Endodermal cell (in vitro differentiated cells): Measurements from ENCODE around the gene B4GALT3. TPM values are rescaled to one million over a fixed set of nuclear protein-coding genes. Genes with fewer than 3 reads are reported as not detected.

Experiments used
- DNase-seq: peaks from one replicate; pipeline ENCODE4 v3.0.0-alpha.2; 2017
- H3K27ac ChIP-seq: 2 replicates; pipeline ENCODE4 v1.5.1; 2013; ENCODE audit warnings: mild to moderate bottlenecking, low read depth, low read length, moderate library complexity
- H3K27me3 ChIP-seq: 2 replicates; pipeline ENCODE4 v1.6.1; 2013; ENCODE audit warnings: mild to moderate bottlenecking, low read length, moderate library complexity; ENCODE audit not compliant: insufficient read depth, control insufficient read depth, poor library complexity, severe bottlenecking
- H3K36me3 ChIP-seq: 2 replicates; pipeline ENCODE4 v1.7.0; 2013; ENCODE audit warnings: mild to moderate bottlenecking, low read length, moderate library complexity; ENCODE audit not compliant: control insufficient read depth, insufficient read depth
- H3K4me1 ChIP-seq: one replicate; pipeline ENCODE4 v1.7.0; 2013; ENCODE audit warnings: low read length; ENCODE audit not compliant: control insufficient read depth, insufficient read depth
- H3K4me3 ChIP-seq: 2 replicates; pipeline ENCODE4 v1.5.1; 2013; ENCODE audit warnings: mild to moderate bottlenecking, low read length, moderate library complexity
- H3K9ac ChIP-seq: 2 replicates; pipeline ENCODE4 v1.6.1; 2013; ENCODE audit warnings: mild to moderate bottlenecking, low read length, moderate library complexity; ENCODE audit not compliant: poor library complexity, severe bottlenecking; ENCODE audit errors: extremely low read depth
- H3K9me3 ChIP-seq: 2 replicates; pipeline ENCODE4 v1.6.1; 2013; ENCODE audit warnings: mild to moderate bottlenecking, low read length, moderate library complexity; ENCODE audit not compliant: control insufficient read depth
- H3K27ac Mint-ChIP-seq: 2 replicates; pipeline ENCODE4 v1.8.0; 2020; ENCODE audit warnings: mixed read lengths
- H3K27me3 Mint-ChIP-seq: 2 replicates; pipeline ENCODE4 v1.8.0; 2021; ENCODE audit warnings: mild to moderate bottlenecking, mixed read lengths; ENCODE audit not compliant: insufficient read depth
- H3K36me3 Mint-ChIP-seq: 2 replicates; pipeline ENCODE4 v1.8.0; 2020; ENCODE audit warnings: low read depth, mixed read lengths
- H3K4me1 Mint-ChIP-seq: 2 replicates; pipeline ENCODE4 v1.8.0; 2020; ENCODE audit warnings: mixed read lengths
- H3K4me3 Mint-ChIP-seq: 2 replicates; pipeline ENCODE4 v1.8.0; 2020; ENCODE audit warnings: mild to moderate bottlenecking, moderate library complexity, mixed read lengths
- H3K9me3 Mint-ChIP-seq: 2 replicates; pipeline ENCODE4 v1.8.0; 2020; ENCODE audit warnings: mild to moderate bottlenecking, mixed read lengths
- CTCF ChIP-seq: fragments of 200-600 bp; sonication (generic); conservative IDR thresholded peaks from 2 replicates; pipeline ENCODE4 v1.5.0; 2021; ENCODE audit warnings: antibody characterized with exemption, mild to moderate bottlenecking
- WGBS, 2 experiments: methylation state at CpG; one replicate each; pipeline versions ENCODE4 v1.1.5 to v1.1.7; 2013; ENCODE audit warnings: missing lambda C conversion rate in 2 of 2, mixed read lengths in 1 of 2; ENCODE audit not compliant: insufficient coverage in 1 of 2, insufficient read length in 1 of 2; 5-methylcytosine and 5-hydroxymethylcytosine counted together
- total RNA-seq, 2 donors: library from RNA; stranded (reverse); fragmentation: NEBNext Ultra II Directional in 1 of 2; extraction: Animal tissue kit (Norgen Biotek cat#: 25700) in 1 of 2; gene quantifications; 2 replicates in 1 of 2; 3 replicates in 1 of 2; pipeline ENCODE4 v1.2.1, GENCODE V29; 2021

Gene B4GALT3
- total RNA-seq, 2 donors from 2014 or later: 30.4 to 37.9 TPM

GRCh38 chr1:161133220-161133740 lies 44.0 kb downstream of the B4GALT3 start:
- Histone ChIP-seq H3K4me3 (peak overlapping the region; percentile 95), H3K27ac (peak overlapping the region; percentile 90), H3K4me1 (no peaks in the 10 kb centered on the region), H3K9me3 (no peaks in the 10 kb centered on the region), H3K36me3 (peaks cover 21% of the 10 kb centered on the region), H3K9ac (peak overlapping the region; percentile 86), H3K27me3 (no peaks in the 10 kb centered on the region)
- Mint-ChIP-seq H3K27me3 (no peaks in the 10 kb centered on the region), H3K36me3 (peaks cover 17% of the 10 kb centered on the region), H3K4me3 (no peak overlapping the region), H3K9me3 (no peaks in the 10 kb centered on the region), H3K4me1 (peaks cover 20% of the 10 kb centered on the region), H3K27ac (no peak overlapping the region)
- 1 to 3% methylated on average over 10 to 11 of the region's 11 CpGs for WGBS, 2 experiments
- DNase-seq: peak; percentile 54
- TF ChIP-seq CTCF: no peak

GRCh38 chr1:161132410-161133219 lies 44.7 kb downstream of the B4GALT3 start, which contains the start of gene DEDD:
DEDD (minus strand) TSS chr1:161132667; CDS start chr1:161124462, 8,205 bp downstream.
- Histone ChIP-seq H3K27me3 (no peaks in the 10 kb centered on the region), H3K27ac (peak within 1 kb of the TSS; percentile 90), H3K36me3 (peaks cover 28% of the 10 kb centered on the region), H3K9ac (peak within 1 kb of the TSS; percentile 86), H3K9me3 (no peaks in the 10 kb centered on the region), H3K4me3 (peak within 1 kb of the TSS; percentile 95), H3K4me1 (no peaks in the 10 kb centered on the region)
- WGBS, 2 experiments: 0% methylated on average over 13 to 68 of the region's 68 CpGs
- Mint-ChIP-seq H3K4me3 (no peak within 1 kb of the TSS), H3K27me3 (no peaks in the 10 kb centered on the region), H3K4me1 (peaks cover 20% of the 10 kb centered on the region), H3K27ac (peak within 1 kb of the TSS; percentile 91), H3K9me3 (no peaks in the 10 kb centered on the region), H3K36me3 (peaks cover 24% of the 10 kb centered on the region)
- DNase-seq: peak; percentile 97
- TF ChIP-seq CTCF: peak; percentile 33

GRCh38 chr1:161131523-161132409 lies 45.5 kb downstream of the B4GALT3 start:
- Histone ChIP-seq H3K36me3 (peaks cover 36% of the 10 kb centered on the region), H3K9ac (peak overlapping the region; percentile 86), H3K27me3 (no peaks in the 10 kb centered on the region), H3K4me3 (peak overlapping the region; percentile 95), H3K4me1 (no peaks in the 10 kb centered on the region), H3K9me3 (no peaks in the 10 kb centered on the region), H3K27ac (peak overlapping the region; percentile 90)
- Mint-ChIP-seq H3K36me3 (peaks cover 31% of the 10 kb centered on the region), H3K4me3 (no peak overlapping the region), H3K27ac (peak overlapping the region; percentile 91), H3K4me1 (peaks cover 20% of the 10 kb centered on the region), H3K9me3 (no peaks in the 10 kb centered on the region), H3K27me3 (no peaks in the 10 kb centered on the region)
- no peak for TF ChIP-seq CTCF
- peak; percentile 50 for DNase-seq
- 1% methylated on average over 14 to 22 of the region's 22 CpGs for WGBS, 2 experiments
